NCI-H128 (cell line): ENCODE results near the gene ACR.
"Not testable (repeated sequence)": the region's sequence is repeated elsewhere in the genome, so short reads cannot be mapped to it uniquely, and the experiment has no call there.

Experiments
- DNase-seq: peaks from one replicate; lab custom pipeline; 2025; ENCODE audit not compliant: unreplicated experiment; lab: John Stamatoyannopoulos, UW

Gene ACR

DNA sequence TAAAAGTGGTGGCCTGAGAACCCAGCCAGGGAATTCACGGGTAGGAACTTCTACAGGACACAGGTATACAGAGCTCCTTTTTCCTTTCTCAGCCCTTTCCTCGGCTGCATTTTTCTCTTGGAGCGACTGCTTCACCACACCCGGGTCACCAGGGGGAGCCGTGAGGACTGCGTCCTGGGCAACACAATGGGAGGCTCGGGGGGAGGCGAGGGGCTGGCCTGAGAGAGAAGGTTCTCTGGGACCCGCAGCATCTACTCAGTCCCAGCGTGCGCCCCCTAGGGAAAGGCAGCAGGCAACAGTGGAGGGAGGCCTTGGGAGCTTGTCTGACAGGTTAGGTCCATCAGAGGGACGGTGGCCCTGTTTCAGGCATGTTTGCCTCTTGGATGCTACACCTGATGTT, 37.1 kb downstream of the ACR start:
- DNase-seq = not testable (repeated sequence)

DNA sequence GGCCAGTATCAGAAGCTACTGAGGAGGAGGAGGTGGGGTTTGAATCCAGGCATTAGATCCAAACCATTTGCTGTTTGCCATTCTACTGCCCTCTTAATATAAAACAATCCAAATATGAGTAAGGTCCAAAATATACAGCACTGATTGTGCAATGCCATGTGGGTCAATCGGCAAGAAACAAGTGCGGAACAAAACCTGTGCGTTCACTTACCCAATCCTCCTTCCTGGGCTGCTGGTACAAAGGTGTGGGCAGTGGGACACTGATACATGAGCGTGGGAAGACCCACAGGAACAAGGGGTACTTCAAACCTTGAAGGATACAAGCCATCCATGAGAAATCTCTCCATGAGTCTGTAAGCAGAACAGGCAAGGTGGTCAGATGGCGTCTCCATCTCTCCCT, 39.6 kb downstream of the ACR start:
- not testable (repeated sequence) for DNase-seq

DNA sequence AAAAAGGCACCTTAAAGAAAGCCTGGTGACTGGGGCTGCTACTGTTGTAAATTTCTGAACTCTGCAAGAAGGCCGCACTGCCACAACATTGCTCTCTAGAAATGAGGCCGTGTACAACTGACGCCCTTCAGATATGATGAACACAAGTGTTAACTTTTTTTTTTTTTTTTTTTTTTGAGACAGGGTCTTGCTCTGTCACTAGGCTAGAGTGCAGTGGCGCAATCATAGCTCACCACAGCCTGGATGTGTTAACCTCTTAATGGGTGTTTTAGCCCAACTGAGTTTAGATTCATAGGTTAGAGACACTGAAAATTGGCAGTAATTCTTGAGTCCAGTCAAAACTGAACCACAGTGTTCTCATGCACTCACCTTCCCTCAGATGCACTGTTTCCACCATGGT, 42.2 kb downstream of the ACR start:
- not testable (repeated sequence) for DNase-seq

DNA sequence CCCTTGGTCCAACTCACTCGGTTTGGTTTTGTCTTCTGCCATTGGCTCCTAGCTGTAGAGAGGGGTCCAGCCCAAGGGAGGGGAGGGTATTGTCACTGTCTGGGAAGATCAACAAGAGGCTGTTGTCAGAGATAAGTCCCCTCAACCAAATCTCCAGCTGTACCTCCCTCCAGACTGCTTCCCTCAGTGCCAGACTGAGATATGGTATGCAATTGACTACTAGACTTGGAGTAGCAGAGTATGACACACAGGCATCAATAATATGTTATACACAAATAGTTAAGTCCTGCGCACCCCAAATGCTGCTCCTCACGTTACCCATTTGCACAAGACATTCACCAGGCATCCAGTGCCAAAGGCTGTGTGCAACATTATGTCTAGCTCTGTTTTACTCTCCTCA, 44.2 kb downstream of the ACR start:
- not testable (repeated sequence) for DNase-seq

DNA sequence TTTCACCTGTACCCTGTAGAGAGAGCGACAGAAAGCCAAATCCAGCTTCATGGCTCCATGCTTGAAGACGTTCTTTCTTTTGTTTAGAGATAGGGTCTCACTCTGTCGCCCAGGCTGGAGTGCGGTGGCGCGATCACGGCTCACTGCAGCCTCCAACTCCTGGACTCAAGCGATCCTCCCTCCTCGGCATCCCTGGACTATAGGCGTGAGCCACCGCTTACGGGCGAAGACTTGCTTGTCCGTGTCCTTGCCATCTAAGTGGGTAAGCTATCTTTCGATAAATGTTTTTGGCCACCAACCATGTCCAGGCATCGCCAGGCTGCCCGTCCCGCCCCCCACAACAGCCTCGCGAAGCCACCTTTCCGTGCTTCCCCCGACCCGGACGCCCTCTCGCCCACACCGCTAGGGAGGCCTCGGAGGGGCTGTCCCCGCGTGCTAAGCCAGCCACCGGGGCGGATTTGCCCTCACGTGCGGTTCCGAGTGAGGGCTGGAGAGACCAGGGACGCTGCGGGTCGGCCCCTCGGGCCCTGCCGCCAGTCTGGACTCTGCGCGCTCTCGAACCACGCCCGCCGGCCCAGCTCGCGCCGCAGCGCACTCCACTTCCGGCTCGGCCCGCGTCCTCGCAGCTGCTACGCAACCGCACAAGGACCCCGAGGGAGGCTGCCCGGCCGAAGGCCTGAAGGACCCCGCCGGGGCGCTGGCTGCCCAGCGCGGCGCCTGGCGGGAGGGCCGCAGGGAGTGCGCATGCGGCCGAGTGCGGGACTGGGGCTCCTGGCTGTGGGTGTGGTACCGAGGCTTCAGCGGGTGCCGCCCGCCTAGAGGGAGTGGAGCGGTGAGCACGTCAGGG, 45.3 kb downstream of the ACR start, which contains the start of gene RABL2B:
RABL2B (minus strand) TSS at position 604 of the 847 bp plus-strand sequence. CDS start 1,342 bp downstream, outside the sequence.
- DNase-seq = peak; percentile 78

DNA sequence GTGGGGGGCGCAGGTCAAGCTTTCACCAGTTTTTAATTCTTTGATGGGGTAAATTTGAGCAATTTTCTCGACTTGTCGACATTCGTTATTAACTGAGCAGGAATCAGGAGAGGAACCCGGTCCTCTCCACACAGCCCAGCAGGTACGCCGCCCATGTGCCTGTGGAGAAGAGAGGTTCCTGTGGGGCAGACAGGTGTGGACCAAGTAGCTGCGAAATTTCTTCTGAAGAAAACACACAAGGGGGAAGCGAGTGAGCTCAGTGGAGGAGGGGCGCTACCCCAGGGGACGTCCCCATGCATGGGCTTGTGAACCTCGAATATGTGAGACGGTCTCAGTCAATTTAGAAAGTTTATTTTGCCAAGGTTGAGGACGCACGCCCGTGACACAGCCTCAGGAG, 45.9 kb downstream of the ACR start:
- DNase-seq = not testable (repeated sequence)

DNA sequence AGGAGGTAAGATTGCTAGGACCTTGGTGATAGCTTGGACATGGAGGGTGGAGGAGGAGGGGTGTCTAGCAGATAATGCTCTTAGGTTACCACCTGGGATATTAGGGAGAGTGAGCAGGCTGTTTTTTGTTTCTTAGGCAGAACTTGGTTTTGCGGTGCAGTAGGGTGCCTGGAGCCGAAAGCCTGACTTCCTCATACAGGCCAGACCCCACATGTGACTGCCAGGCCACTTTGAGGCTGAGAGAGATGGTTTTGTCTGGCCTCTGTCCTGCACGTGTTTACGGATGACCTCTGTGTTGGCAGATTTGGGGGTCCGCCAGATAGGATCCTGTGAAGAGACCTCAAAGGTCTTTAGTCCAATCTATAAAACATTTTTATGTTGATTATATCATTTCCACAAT, 47.3 kb downstream of the ACR start:
- DNase-seq = not testable (repeated sequence)

DNA sequence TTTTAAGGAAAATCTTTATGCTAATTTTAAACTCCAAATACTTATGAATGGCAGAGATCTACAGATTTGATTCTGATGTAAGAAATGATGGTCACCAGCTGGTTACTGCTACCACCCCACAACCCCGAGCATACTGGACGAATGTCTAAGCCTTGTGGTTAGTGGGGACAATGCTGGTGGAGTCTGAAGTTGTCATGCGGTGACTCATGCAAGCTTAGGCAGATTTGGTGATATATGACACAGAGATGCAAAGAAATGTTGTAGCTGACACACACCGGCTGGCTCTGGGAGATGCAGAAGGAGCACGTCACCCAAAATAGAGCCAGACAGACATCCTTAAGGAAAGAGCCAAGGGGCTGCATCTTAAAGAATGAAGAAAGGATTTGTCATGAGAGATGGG, 48.9 kb downstream of the ACR start:
- not testable (repeated sequence) for DNase-seq
